K562 (cell line): Measurements from ENCODE around the gene CHCT1. TPM values are rescaled to one million over a fixed set of nuclear protein-coding genes. Genes with fewer than 3 reads are reported as not detected.

Source experiments
- ATAC-seq: fragments of 200-7000 bp; cut with Tn5 transposase; 3 replicates; pipeline ENCODE4 v1.9.1; 2020; ENCODE audit warnings: moderate library complexity
- BruUV-seq: library from RNA; stranded (reverse); fragments of 400-500 nt; replicated peaks from 2 replicates; lab custom pipeline; 2021; lab: Mats Ljungman, UMichigan
- CTCF ChIA-PET: fragments of 300-600 bp; formaldehyde crosslinking; extraction: SDS; loops from one replicate; lab custom pipeline; 2021; ENCODE audit warnings: low intra/inter-chr PET ratio; lab: Yijun Ruan, JAX
- POLR2A ChIA-PET: fragments of 300-600, 350-650 bp; sonication (Branson Sonifier 250); formaldehyde crosslinking; extraction: SDS; loops from one replicate; lab custom pipeline; 2021; ENCODE audit warnings: antibody characterized with exemption, inconsistent platforms; lab: Yijun Ruan, JAX
- DNase-seq, 4 experiments: peaks; one replicate each; pipeline versions ENCODE4 v3.0.0 to v3.0.0-alpha.2; 2011 to 2018; ENCODE audit warnings: low spot score in 3 of 4, mixed read lengths in 3 of 4; ENCODE audit errors: extremely low read depth in 1 of 4
- FAIRE-seq: peaks from 2 replicates; lab custom pipeline; 2011; peaks lifted over from hg19 to GRCh38; lab: Jason Lieb, UNC
- H2AFZ ChIP-seq: 2 replicates; pipeline ENCODE4 v1.6.0; 2011; ENCODE audit warnings: low read depth, low read length, control low read depth, inconsistent platforms
- H3K27ac ChIP-seq: fragments of 200-600 bp; 3 replicates; pipeline ENCODE4 v1.8.0; 2011; ENCODE audit warnings: low read depth, mild to moderate bottlenecking, control low read depth, inconsistent platforms, low read length, moderate library complexity, mixed read lengths; ENCODE audit errors: extremely low read depth
- H3K27me3 ChIP-seq, 2 experiments: fragments of 300-600 bp in 1 of 2; 2 replicates in 1 of 2; 3 replicates in 1 of 2; pipeline versions ENCODE4 v1.6.0 to v1.8.0; 2011; ENCODE audit warnings: inconsistent platforms in 2 of 2, low read length in 2 of 2, mild to moderate bottlenecking in 1 of 2, mixed read lengths in 1 of 2, moderate library complexity in 1 of 2; ENCODE audit not compliant: control insufficient read depth in 2 of 2, insufficient read depth in 2 of 2
- H3K36me3 ChIP-seq: fragments of 300-600 bp; 3 replicates; pipeline ENCODE4 v1.8.0; 2011; ENCODE audit warnings: mild to moderate bottlenecking, low read length, inconsistent platforms; ENCODE audit not compliant: control insufficient read depth, insufficient read depth
- H3K4me1 ChIP-seq, 2 experiments: fragments of 200-600 bp in 1 of 2; replicated peaks in 1 of 2; 2 replicates in 1 of 2; 3 replicates in 1 of 2; pipeline versions ENCODE4 v1.5.1 to v1.8.0; 2011; ENCODE audit warnings: inconsistent platforms in 2 of 2, low read length in 2 of 2, mild to moderate bottlenecking in 1 of 2, mixed read lengths in 1 of 2, moderate library complexity in 1 of 2; ENCODE audit not compliant: control insufficient read depth in 2 of 2, insufficient read depth in 2 of 2
- H3K4me2 ChIP-seq: 2 replicates; pipeline ENCODE4 v1.6.1; 2011; ENCODE audit warnings: low read length, control low read depth, inconsistent platforms, mixed read lengths; ENCODE audit not compliant: insufficient read depth
- H3K4me3 ChIP-seq: fragments of 200-600 bp; sonication (generic), shearing (Covaris generic); 2 replicates; pipeline ENCODE4 v1.5.1; 2016; ENCODE audit warnings: control low read depth, inconsistent platforms
- H3K79me2 ChIP-seq: fragments of 200-600 bp; 3 replicates; pipeline ENCODE4 v1.8.0; 2011; ENCODE audit warnings: low read length, inconsistent platforms; ENCODE audit not compliant: control insufficient read depth, insufficient read depth
- H3K9ac ChIP-seq, 2 experiments: 2 replicates each; pipeline versions ENCODE4 v1.6.0 to v1.6.1; 2011; ENCODE audit warnings: low read depth in 2 of 2, low read length in 2 of 2, control low read depth in 1 of 2, inconsistent platforms in 1 of 2, mild to moderate bottlenecking in 1 of 2, mixed read lengths in 1 of 2; ENCODE audit not compliant: insufficient read depth in 1 of 2
- H3K9me1 ChIP-seq: one replicate; pipeline ENCODE4 v1.6.0; 2011; ENCODE audit warnings: inconsistent platforms, mild to moderate bottlenecking, low read length, moderate library complexity; ENCODE audit not compliant: control insufficient read depth, insufficient read depth
- H3K9me3 ChIP-seq: replicated peaks from 2 replicates; pipeline ENCODE4 v1.5.1; 2011; ENCODE audit warnings: low read depth, low read length, inconsistent platforms; ENCODE audit not compliant: control insufficient read depth, insufficient read depth
- H4K20me1 ChIP-seq: replicated peaks from 2 replicates; pipeline ENCODE4 v1.6.1; 2011; ENCODE audit warnings: low read length, inconsistent platforms, mixed read lengths; ENCODE audit not compliant: control insufficient read depth, insufficient read depth
- ATF3 ChIP-seq, 2 experiments: fragments of 450-650 bp in 1 of 2; sonication (generic) in 1 of 2; formaldehyde crosslinking in 1 of 2; IDR thresholded peaks in 1 of 2; conservative IDR thresholded peaks in 1 of 2; 2 replicates each; pipeline versions ENCODE4 v1.6.1 to v1.8.1; 2016 to 2023; ENCODE audit warnings: mild to moderate bottlenecking in 2 of 2, moderate library complexity in 2 of 2, inconsistent platforms in 1 of 2, missing genetic modification reagents in 1 of 2
- BRD4 ChIP-seq: fragments of 200-600 bp; sonication (generic); IDR thresholded peaks from 2 replicates; pipeline ENCODE4 v1.6.1; 2017; ENCODE audit warnings: inconsistent platforms
- EZH2 ChIP-seq: IDR thresholded peaks from 2 replicates; pipeline ENCODE4 v1.6.1; 2012; ENCODE audit warnings: low read depth, mild to moderate bottlenecking, inconsistent platforms, low read length, borderline replicate concordance
- GABPB1 ChIP-seq: sonication (generic); formaldehyde crosslinking; IDR thresholded peaks from 2 replicates; pipeline ENCODE4 v1.8.0; 2022; ENCODE audit warnings: mild to moderate bottlenecking, missing genetic modification reagents
- HEY1 ChIP-seq: fragments of 250-450 bp; sonication (Bioruptor Pico); IDR thresholded peaks from 2 replicates; pipeline ENCODE4 v1.5.0; 2020; ENCODE audit warnings: mild to moderate bottlenecking, moderate library complexity, borderline replicate concordance
- PML ChIP-seq: IDR thresholded peaks from 2 replicates; pipeline ENCODE4 v1.6.1; 2012; ENCODE audit warnings: low read length, inconsistent platforms
- SP2 ChIP-seq: IDR thresholded peaks from 2 replicates; pipeline ENCODE4 v1.6.1; 2011; ENCODE audit warnings: mild to moderate bottlenecking, low read depth, low read length, moderate library complexity; ENCODE audit not compliant: poor library complexity, severe bottlenecking; ENCODE audit errors: extremely low read depth
- ZNF316 ChIP-seq: fragments of 450-650 bp; IDR thresholded peaks from 2 replicates; pipeline ENCODE4 v1.6.1; 2016
- in situ Hi-C: fragments of 300-500 bp; cut with MboI; formaldehyde crosslinking; loops from 4 replicates; pipeline ENCODE4 v1.15.0; 2018; ENCODE audit warnings: inconsistent platforms, mixed read lengths
- intact Hi-C: fragments of 100-400 bp; cut with micrococcal nuclease; formaldehyde crosslinking; loops from 2 replicates; pipeline ENCODE4 v1.14.2; 2022
- polyA plus RNA-seq, 8 experiments: library from polyadenylated mRNA; depleted of rRNA in 4 of 8; stranded (reverse) in 5 of 8; unstranded in 3 of 8; fragments of >200 nt; fragmentation: Nextera tagmentation in 2 of 8; fragmentation: Illumina TruSeq in 1 of 8; extraction: Ambion mirVana in 2 of 8; extraction: Trizol in 1 of 8; gene quantifications; 2 replicates each; pipeline versions ENCODE4 v1.2.1 to v1.2.3, GENCODE V29; 2011 to 2014; ENCODE audit warnings: inconsistent platforms in 1 of 8, missing spikeins in 1 of 8
- total RNA-seq, 7 experiments: library from RNA; depleted of rRNA in 6 of 7; stranded (reverse); fragments of >200 nt in 6 of 7; fragmentation: Illumina TruSeq in 2 of 7; extraction: Trizol in 2 of 7; gene quantifications; 2 replicates each; pipeline versions ENCODE4 v1.2.1 to v1.2.3, GENCODE V29; 2011 to 2021; ENCODE audit warnings: low replicate concordance in 1 of 7

Gene CHCT1
- total and polyA plus RNA-seq, 9 of the 15 experiments (the other 6 are each of a cell fraction or from before 2014, with no cell fraction given), result not detected

- intact Hi-C loops (no loop called here), in situ Hi-C loops (no loop called here)
- FAIRE-seq (no peak), ATAC-seq (no peak), DNase-seq (no peak)
- POLR2A ChIA-PET, result interaction anchor here (1.2 kb wide), 1 partner anchor 10 kb away, joined by 3 read pairs; no protein-coding TSS in a partner anchor
- Histone ChIP-seq H3K36me3 (peaks cover 4% of the 10 kb centered on the region; the same call in 1 of the 3 replicates), H3K9me3 (peaks cover 3% of the 10 kb centered on the region; the same call in 1 of the 2 replicates), H3K79me2 (no peaks in the 10 kb centered on the region), H2AFZ (no peak overlapping the region), H3K27me3 (no peaks in the 10 kb centered on the region), H3K4me2 (no peak overlapping the region), H3K4me1 (peaks cover 2 to 8% of the 10 kb centered on the region in 2 experiments; a peak in 3 of 5 replicates), H3K9ac (no peak overlapping the region), H3K9me1 (no peaks in the 10 kb centered on the region), H4K20me1 (no peaks in the 10 kb centered on the region), H3K27ac (no peak overlapping the region), H3K4me3 (no peak overlapping the region)
- CTCF ChIA-PET, result no interaction called here
- BruUV-seq, result no TSS peak
- no peak for TF ChIP-seq SP2
- TF ChIP-seq ZNF316, result no peak
- TF ChIP-seq BRD4, result no peak
- TF ChIP-seq ATF3 (IDR thresholded peaks at IDR 0.05), result peak; percentile 45; the same call in 1 of the 2 replicates
- TF ChIP-seq ATF3 (CRISPR knock-in tag; conservative IDR thresholded peaks at IDR 0.05), result no peak
- no peak for TF ChIP-seq EZH2
- no peak for TF ChIP-seq HEY1 (CRISPR knock-in tag)
- TF ChIP-seq GABPB1 (CRISPR knock-in tag), result no peak
- no peak for TF ChIP-seq PML
Observed at GRCh38 chr17:60473788-60474187, 51.5 kb downstream of the CHCT1 start.

Other genes starting within 250 kb of the CHCT1 start
- gene USP32, start 30.4 kb upstream of the CHCT1 start, total RNA-seq (2014; rRNA removed), result 33.6 and 36.0 TPM in 2 replicates
- 52.3 and 58.6 TPM in 2 replicates for gene USP32, start 30.4 kb upstream of the CHCT1 start, total RNA-seq (2014; rRNA removed; fragmentation: Illumina TruSeq; extraction: Trizol)
- gene USP32, start 30.4 kb upstream of the CHCT1 start, total RNA-seq (2015; rRNA removed; fragmentation: Illumina TruSeq; extraction: Trizol), result 56.3 and 60.6 TPM in 2 replicates
- gene USP32, start 30.4 kb upstream of the CHCT1 start, total RNA-seq (2021), result 52.4 and 57.1 TPM in 2 replicates
- gene USP32, start 30.4 kb upstream of the CHCT1 start, polyA plus RNA-seq (2011; rRNA removed), result 48.8 and 69.3 TPM in 2 replicates
- 41.1 and 47.1 TPM in 2 replicates for gene USP32, start 30.4 kb upstream of the CHCT1 start, polyA plus RNA-seq (2014; fragmentation: Illumina TruSeq; extraction: Trizol)
- 10 to 100 TPM; 18.0 to 19.7 TPM for gene USP32, start 30.4 kb upstream of the CHCT1 start, polyA plus RNA-seq (2014; fragmentation: Nextera tagmentation; extraction: Ambion mirVana)
- 31.6 and 35.6 TPM in 2 replicates for gene USP32, start 30.4 kb upstream of the CHCT1 start, polyA plus RNA-seq (2014; rRNA removed)
- 5.1 and 6.1 TPM in 2 replicates for gene APPBP2, start 103.8 kb downstream of the CHCT1 start, total RNA-seq (2014; rRNA removed)
- 16.8 and 19.0 TPM in 2 replicates for gene APPBP2, start 103.8 kb downstream of the CHCT1 start, total RNA-seq (2014; rRNA removed; fragmentation: Illumina TruSeq; extraction: Trizol)
- 9.4 and 10.0 TPM in 2 replicates for gene APPBP2, start 103.8 kb downstream of the CHCT1 start, total RNA-seq (2015; rRNA removed; fragmentation: Illumina TruSeq; extraction: Trizol)
- 14.7 and 15.4 TPM in 2 replicates for gene APPBP2, start 103.8 kb downstream of the CHCT1 start, total RNA-seq (2021)
- 12.6 and 15.5 TPM in 2 replicates for gene APPBP2, start 103.8 kb downstream of the CHCT1 start, polyA plus RNA-seq (2011; rRNA removed)
- 5.3 and 6.9 TPM in 2 replicates for gene APPBP2, start 103.8 kb downstream of the CHCT1 start, polyA plus RNA-seq (2014; fragmentation: Illumina TruSeq; extraction: Trizol)
- 1 to 10 TPM; 2.7 to 3.4 TPM for gene APPBP2, start 103.8 kb downstream of the CHCT1 start, polyA plus RNA-seq (2014; fragmentation: Nextera tagmentation; extraction: Ambion mirVana)
- gene APPBP2, start 103.8 kb downstream of the CHCT1 start, polyA plus RNA-seq (2014; rRNA removed), result 3.7 and 5.4 TPM in 2 replicates
- 7.4 and 9.0 TPM in 2 replicates for gene PPM1D, start 177.7 kb downstream of the CHCT1 start, total RNA-seq (2014; rRNA removed)
- gene PPM1D, start 177.7 kb downstream of the CHCT1 start, total RNA-seq (2014; rRNA removed; fragmentation: Illumina TruSeq; extraction: Trizol), result 12.6 and 14.6 TPM in 2 replicates
- 11.9 and 13.0 TPM in 2 replicates for gene PPM1D, start 177.7 kb downstream of the CHCT1 start, total RNA-seq (2015; rRNA removed; fragmentation: Illumina TruSeq; extraction: Trizol)
- 17.6 and 19.0 TPM in 2 replicates for gene PPM1D, start 177.7 kb downstream of the CHCT1 start, total RNA-seq (2021)
- gene PPM1D, start 177.7 kb downstream of the CHCT1 start, polyA plus RNA-seq (2011; rRNA removed), result 5.7 and 7.0 TPM in 2 replicates
- gene PPM1D, start 177.7 kb downstream of the CHCT1 start, polyA plus RNA-seq (2014; fragmentation: Illumina TruSeq; extraction: Trizol), result 10.6 and 14.0 TPM in 2 replicates
- 1 to 10 TPM; 2.1 to 2.7 TPM for gene PPM1D, start 177.7 kb downstream of the CHCT1 start, polyA plus RNA-seq (2014; fragmentation: Nextera tagmentation; extraction: Ambion mirVana)
- gene PPM1D, start 177.7 kb downstream of the CHCT1 start, polyA plus RNA-seq (2014; rRNA removed), result 6.2 and 7.8 TPM in 2 replicates